Kidney (tissue), 14 donors: ENCODE measurements around the gene HS2ST1. TPM values are rescaled to one million over a fixed set of nuclear protein-coding genes. Genes with fewer than 3 reads are reported as not detected.
A peak's percentile ranks its signal among the peaks of the same experiment; 100 is the strongest.

Source experiments
- DNase-seq, 5 donors: peaks; one replicate each; pipeline ENCODE4 v3.0.0-alpha.2; 2013 to 2020
- FAIRE-seq: peaks from 2 replicates; lab custom pipeline; 2012; peaks lifted over from hg19 to GRCh38; lab: Jason Lieb, UNC
- H3K27ac ChIP-seq, 2 donors: one replicate each; pipeline ENCODE4 v1.7.0; 2013; ENCODE audit warnings: low read depth in 2 of 2, low read length in 2 of 2, inconsistent platforms in 1 of 2
- H3K27me3 ChIP-seq: one replicate; pipeline ENCODE4 v1.7.1; 2013; ENCODE audit warnings: low read length, inconsistent platforms; ENCODE audit not compliant: control insufficient read depth, insufficient read depth
- H3K36me3 ChIP-seq, 3 donors: one replicate each; pipeline versions ENCODE4 v1.7.0 to v1.7.1; 2013; ENCODE audit warnings: low read length in 3 of 3, control low read depth in 1 of 3, inconsistent platforms in 1 of 3; ENCODE audit not compliant: insufficient read depth in 3 of 3, control insufficient read depth in 2 of 3
- H3K4me1 ChIP-seq, 3 donors: one replicate each; pipeline versions ENCODE4 v1.7.0 to v1.7.1; 2013; ENCODE audit warnings: low read length in 3 of 3, inconsistent platforms in 1 of 3, low read depth in 1 of 3; ENCODE audit not compliant: control insufficient read depth in 2 of 3, insufficient read depth in 2 of 3
- H3K4me3 ChIP-seq, 3 donors: one replicate each; pipeline versions ENCODE4 v1.7.0 to v1.8.1; 2013; ENCODE audit warnings: low read length in 3 of 3, control low read depth in 1 of 3, inconsistent platforms in 1 of 3
- H3K9ac ChIP-seq, 3 donors: one replicate each; pipeline versions ENCODE4 v1.7.0 to v1.7.1; 2013; ENCODE audit warnings: low read length in 3 of 3, control low read depth in 1 of 3, inconsistent platforms in 1 of 3
- H3K9me3 ChIP-seq, 3 donors: one replicate each; pipeline versions ENCODE4 v1.7.0 to v1.7.1; 2013; ENCODE audit warnings: low read length in 3 of 3, control low read depth in 1 of 3, inconsistent platforms in 1 of 3; ENCODE audit not compliant: control insufficient read depth in 2 of 3, insufficient read depth in 1 of 3
- intact Hi-C: fragments of 100-400 bp; cut with DNase I; formaldehyde crosslinking; loops from one replicate; pipeline ENCODE4 v1.11.1; 2022
- polyA plus RNA-seq: library from polyadenylated mRNA; stranded (reverse); fragments of 350-450 nt; fragmentation: Illumina TruSeq; extraction: RNeasy Lipid Tissue Mini Kit (QIAGEN cat#74804); gene quantifications from one replicate; pipeline ENCODE4 v1.2.3, GENCODE V29; 2014; ENCODE audit warnings: low read depth, low replicate concordance; ENCODE audit not compliant: insufficient read depth
- total RNA-seq: library from RNA; stranded (reverse); fragmentation: NEBNext Ultra II Directional; extraction: Animal tissue kit (Norgen Biotek cat#: 25700); gene quantifications from one replicate; pipeline ENCODE4 v1.2.1, GENCODE V29; 2021
- TF ChIP-seq, protein P1 (sequence below): IDR thresholded peaks from 3 replicates; pipeline ENCODE4 v1.5.1; 2012; ENCODE audit warnings: mild to moderate bottlenecking, moderate library complexity, borderline replicate concordance; ENCODE audit not compliant: insufficient read depth; ENCODE audit errors: extremely low read depth
- donor health status: control.
- donor health status: control.
- donor health status: control.
- donor health status: control.
- donor health status: control.
- donor health status: DM: yes; HTN: yes; CAD: no.
- donor health status: Normal renal cell carcinoma (clear cell type).

The HS2ST1 gene
- total and polyA plus RNA-seq, 2 donors from 2014 or later, result 10.3 to 27.1 TPM

DNA sequence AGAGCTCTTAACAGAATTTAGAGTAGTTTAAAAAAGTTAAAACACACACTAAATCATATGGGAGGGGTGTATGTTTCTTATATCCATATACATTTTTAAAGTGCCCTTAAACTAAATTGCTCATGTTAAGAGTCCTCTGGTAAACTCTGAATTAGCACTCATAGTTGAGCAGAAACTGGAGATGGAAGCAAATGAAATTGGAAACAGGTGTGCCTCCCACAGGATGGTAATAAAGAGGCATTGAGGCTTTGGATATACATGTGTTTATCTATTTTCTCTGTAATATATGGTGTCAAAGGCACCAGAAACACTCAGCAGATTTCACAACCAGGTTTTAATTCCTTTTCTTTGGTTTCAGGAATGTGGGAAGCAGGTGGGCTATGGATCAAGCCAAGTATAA lies 188.6 kb downstream of the HS2ST1 start:
- TF ChIP-seq, protein P1, sequence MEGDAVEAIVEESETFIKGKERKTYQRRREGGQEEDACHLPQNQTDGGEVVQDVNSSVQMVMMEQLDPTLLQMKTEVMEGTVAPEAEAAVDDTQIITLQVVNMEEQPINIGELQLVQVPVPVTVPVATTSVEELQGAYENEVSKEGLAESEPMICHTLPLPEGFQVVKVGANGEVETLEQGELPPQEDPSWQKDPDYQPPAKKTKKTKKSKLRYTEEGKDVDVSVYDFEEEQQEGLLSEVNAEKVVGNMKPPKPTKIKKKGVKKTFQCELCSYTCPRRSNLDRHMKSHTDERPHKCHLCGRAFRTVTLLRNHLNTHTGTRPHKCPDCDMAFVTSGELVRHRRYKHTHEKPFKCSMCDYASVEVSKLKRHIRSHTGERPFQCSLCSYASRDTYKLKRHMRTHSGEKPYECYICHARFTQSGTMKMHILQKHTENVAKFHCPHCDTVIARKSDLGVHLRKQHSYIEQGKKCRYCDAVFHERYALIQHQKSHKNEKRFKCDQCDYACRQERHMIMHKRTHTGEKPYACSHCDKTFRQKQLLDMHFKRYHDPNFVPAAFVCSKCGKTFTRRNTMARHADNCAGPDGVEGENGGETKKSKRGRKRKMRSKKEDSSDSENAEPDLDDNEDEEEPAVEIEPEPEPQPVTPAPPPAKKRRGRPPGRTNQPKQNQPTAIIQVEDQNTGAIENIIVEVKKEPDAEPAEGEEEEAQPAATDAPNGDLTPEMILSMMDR, result no peak
- FAIRE-seq, result no peak
- Histone ChIP-seq H3K9ac (no peak overlapping the region), H3K27me3 (no peaks in the 10 kb centered on the region), H3K27ac (no peak overlapping the region), H3K9me3 (peaks cover 0 to 10% (median 0%) of the 10 kb centered on the region in 3 donors), H3K4me3 (no peak overlapping the region), H3K36me3 (no peaks in the 10 kb centered on the region), H3K4me1 (no peaks in the 10 kb centered on the region)
- intact Hi-C loops, result no loop called here
- DNase-seq, result peak in 2 of 5 donors; percentile 35 to 38

- H3K4me1 ChIP-seq, result no peaks in the 10 kb centered on the region
- no peak overlapping the region for H3K4me3 ChIP-seq
- intact Hi-C loops, result no loop called here
- H3K36me3 ChIP-seq, result no peaks in the 10 kb centered on the region
- FAIRE-seq, result no peak
- H3K27me3 ChIP-seq, result no peaks in the 10 kb centered on the region
- no peak for DNase-seq
- H3K27ac ChIP-seq, result no peak overlapping the region
- H3K9ac ChIP-seq, result no peak overlapping the region
- TF ChIP-seq, protein P1, result no peak
- peaks cover 0 to 10% (median 0%) of the 10 kb centered on the region in 3 donors for H3K9me3 ChIP-seq
Measured at GRCh38 chr1:87104140-87104539, 189.7 kb downstream of the HS2ST1 start.

DNA sequence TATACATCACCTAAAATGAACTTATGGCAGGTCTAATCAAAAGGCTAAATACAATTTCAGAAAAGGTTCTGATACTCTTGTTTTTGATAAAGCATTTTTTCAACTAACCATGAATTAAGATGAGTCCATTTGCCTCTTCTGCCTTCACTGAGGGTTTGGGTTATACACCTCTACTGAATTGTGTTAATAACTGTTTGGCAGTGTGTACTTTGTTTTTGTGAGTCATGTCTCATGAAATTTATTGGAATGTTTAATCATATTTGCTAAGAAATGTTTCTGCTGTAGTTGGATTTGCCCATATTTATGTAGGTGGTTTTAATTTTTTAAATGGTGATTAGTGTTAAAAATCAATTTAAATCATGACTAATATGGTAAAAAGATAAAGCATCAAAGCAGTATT lies 190.5 kb downstream of the HS2ST1 start:
- no peak for FAIRE-seq
- intact Hi-C loops, result no loop called here
- Histone ChIP-seq H3K9me3 (peaks cover 0 to 9% (median 0%) of the 10 kb centered on the region in 3 donors), H3K4me1 (no peaks in the 10 kb centered on the region), H3K27ac (no peak overlapping the region), H3K9ac (no peak overlapping the region), H3K36me3 (no peaks in the 10 kb centered on the region), H3K4me3 (no peak overlapping the region), H3K27me3 (no peaks in the 10 kb centered on the region)
- no peak for DNase-seq
- TF ChIP-seq, protein P1, result no peak

GRCh38 chr1:87106144-87106543 lies 191.7 kb downstream of the HS2ST1 start:
- Histone ChIP-seq H3K36me3 (no peaks in the 10 kb centered on the region), H3K9me3 (no peaks in the 10 kb centered on the region), H3K4me1 (no peaks in the 10 kb centered on the region), H3K4me3 (no peak overlapping the region), H3K27ac (no peak overlapping the region), H3K27me3 (no peaks in the 10 kb centered on the region), H3K9ac (no peak overlapping the region)
- FAIRE-seq (no peak), DNase-seq (peak in 1 of 5 donors; percentile 36)
- intact Hi-C loops, result no loop called here
- TF ChIP-seq, protein P1, result no peak
